Prostate gland (tissue), 2 donors: Measurements from ENCODE around the gene ERICH3.

ENCODE experiments used
- POLR2A ChIP-seq: fragments of 450-650 bp; IDR thresholded peaks from one replicate; pipeline ENCODE4 v1.6.1; 2016; ENCODE audit warnings: antibody characterized with exemption, mild to moderate bottlenecking
- POLR2AphosphoS5 ChIP-seq: sonication (generic); formaldehyde crosslinking; IDR thresholded peaks from one replicate; pipeline ENCODE4 v1.6.1; 2017; ENCODE audit warnings: antibody characterized with exemption
- TF ChIP-seq, protein P1 (sequence below), 4 experiments: fragments of 200-600 bp in 2 of 4; fragments of 450-650 bp in 2 of 4; sonication (generic) in 2 of 4; IDR thresholded peaks; 1 replicate in 3 of 4; 2 replicates in 1 of 4; pipeline ENCODE4 v1.5.1; 2016 to 2019; ENCODE audit warnings: antibody characterized with exemption in 4 of 4, mild to moderate bottlenecking in 2 of 4, moderate library complexity in 2 of 4

DNA sequence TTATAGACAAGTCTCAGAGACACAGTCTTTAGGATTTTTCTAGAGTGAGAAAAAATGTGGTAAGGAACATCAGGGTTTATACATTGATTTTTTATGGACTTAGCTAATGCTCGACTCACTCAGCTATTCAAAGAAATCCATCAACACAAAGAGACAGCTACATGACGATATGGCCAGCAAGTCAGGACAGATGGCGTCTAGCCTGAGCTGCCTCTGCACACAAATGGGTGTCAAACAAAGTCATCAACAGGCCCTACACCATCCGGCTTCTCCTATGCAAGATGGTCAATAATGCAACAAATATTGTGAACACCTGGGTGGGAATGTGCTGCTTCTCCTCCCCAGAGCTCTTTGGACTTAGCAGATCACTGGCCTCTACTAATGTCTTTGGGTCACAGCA lies 13.3 kb upstream of the ERICH3 start:
- TF ChIP-seq, protein P1, sequence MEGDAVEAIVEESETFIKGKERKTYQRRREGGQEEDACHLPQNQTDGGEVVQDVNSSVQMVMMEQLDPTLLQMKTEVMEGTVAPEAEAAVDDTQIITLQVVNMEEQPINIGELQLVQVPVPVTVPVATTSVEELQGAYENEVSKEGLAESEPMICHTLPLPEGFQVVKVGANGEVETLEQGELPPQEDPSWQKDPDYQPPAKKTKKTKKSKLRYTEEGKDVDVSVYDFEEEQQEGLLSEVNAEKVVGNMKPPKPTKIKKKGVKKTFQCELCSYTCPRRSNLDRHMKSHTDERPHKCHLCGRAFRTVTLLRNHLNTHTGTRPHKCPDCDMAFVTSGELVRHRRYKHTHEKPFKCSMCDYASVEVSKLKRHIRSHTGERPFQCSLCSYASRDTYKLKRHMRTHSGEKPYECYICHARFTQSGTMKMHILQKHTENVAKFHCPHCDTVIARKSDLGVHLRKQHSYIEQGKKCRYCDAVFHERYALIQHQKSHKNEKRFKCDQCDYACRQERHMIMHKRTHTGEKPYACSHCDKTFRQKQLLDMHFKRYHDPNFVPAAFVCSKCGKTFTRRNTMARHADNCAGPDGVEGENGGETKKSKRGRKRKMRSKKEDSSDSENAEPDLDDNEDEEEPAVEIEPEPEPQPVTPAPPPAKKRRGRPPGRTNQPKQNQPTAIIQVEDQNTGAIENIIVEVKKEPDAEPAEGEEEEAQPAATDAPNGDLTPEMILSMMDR (IDR thresholded peaks at IDR 0.05), result no peak
- TF ChIP-seq POLR2AphosphoS5, result no peak
- TF ChIP-seq POLR2A, result no peak
